Activated CD4-positive, alpha-beta T cell treated with anti-CD3 and anti-CD28 coated beads, Interleukin-2, amount 50 U/mL, for 1 hour (primary cell): ENCODE measurements around the gene RBPMS2.

ENCODE experiments used
- DNase-seq: peaks from one replicate; pipeline ENCODE4 v3.0.0-alpha.2; 2020

Gene RBPMS2

DNA sequence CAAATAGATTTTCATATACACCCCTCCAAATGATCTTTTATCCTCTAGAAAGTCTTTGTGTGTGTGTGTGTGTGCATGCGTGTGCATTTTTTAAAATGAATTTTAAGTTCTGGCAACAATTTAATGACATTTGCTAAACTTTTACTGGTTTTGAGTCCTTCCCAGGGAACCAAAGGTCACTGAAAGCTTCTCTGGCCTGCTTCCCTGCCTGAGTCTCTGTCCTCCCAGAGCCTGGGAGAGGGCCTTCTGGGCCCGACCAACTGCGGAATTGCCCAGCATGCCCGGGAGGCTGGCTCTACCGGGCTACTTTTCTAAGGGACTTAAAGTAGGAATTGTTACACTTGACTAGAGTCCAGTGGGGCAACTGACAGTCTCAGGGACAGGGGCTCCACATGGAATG is 7.4 kb upstream of the RBPMS2 start:
- no peak for DNase-seq

DNA sequence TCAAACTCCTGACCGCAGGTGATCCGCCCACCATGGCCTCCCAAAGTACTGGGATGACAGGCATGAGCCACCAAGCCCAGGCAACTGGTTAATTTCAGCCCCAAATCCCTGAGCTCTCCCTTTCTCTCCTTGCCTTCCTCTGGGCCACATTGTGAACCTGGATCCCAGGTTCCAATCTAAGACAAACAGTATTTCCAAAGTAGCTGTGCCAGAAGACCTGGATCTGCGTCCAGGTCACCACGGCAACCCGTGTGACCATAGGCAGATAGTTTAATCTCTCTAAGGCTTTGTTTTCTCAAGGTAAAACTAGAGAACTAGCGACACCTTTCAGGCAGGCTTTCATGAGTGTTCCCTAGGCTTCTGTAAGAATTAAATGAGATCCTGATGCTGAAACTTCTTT is 5.9 kb upstream of the RBPMS2 start:
- no peak for DNase-seq

DNA sequence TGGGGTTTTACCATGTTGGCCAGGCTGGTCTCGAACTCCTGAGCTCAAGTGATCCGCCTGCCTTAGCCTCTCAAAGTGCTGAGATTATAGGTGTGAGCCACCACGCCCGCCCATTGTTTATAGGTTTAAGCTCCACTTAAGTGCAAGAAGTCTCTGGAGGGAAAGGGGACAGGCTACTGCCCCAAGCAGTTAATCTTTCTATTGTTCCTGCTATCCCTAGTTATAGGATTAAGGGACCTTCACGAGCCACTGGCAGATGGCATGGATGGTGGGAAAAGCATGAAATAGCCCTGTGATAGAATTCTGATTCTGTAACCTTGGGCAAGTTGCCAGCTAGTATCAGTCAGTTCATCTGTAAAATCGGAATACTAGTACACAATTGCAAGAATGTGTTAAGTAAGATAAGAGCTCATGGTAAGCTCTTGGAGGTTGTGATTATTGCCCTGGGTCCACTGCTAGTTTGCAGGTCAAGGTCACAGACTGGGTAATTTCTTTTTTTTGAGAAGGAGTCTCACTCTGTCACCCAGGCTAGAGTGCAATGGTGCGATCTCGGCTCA is 5.3 kb upstream of the RBPMS2 start:
- DNase-seq: no peak

DNA sequence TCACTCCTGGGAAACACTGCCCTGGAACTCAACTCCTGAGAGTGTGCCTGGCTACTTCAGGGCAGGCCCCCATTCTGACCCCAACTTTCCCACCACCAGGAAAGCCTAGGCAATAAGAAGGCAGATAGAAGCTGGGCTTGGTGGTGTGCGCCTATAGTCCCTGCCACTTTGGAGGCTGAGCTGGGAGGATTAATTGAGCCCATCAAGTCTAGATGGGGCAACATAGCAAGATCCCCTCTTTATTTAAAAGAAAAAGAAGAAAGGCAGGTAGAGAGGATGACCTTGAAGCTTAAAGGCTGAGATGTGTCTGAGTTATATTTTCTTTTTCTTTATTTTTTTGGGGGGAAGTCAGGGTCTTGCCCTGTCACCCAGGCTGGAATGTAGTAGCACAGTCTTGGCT is 4.2 kb upstream of the RBPMS2 start:
- DNase-seq: no peak

DNA sequence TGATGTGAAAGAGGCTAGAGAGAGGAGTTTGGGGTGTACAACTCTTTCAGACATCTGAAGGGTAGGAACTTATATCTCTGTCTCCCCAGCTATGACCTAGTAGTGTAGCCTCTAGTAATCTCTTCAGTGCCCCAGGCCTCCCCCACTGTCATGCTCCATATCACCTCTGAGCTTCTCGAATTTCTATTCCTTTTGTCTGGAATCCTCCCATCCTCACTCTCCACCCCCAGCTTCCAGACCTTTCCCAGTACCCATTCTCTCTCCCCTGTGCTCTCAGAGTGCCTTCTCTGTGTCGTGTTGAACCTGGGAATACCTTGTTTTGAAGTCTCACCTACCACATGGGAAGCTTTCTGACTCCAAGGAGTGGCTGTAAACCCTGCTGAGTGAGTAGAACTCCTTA is 3.6 kb upstream of the RBPMS2 start:
- DNase-seq: no peak

DNA sequence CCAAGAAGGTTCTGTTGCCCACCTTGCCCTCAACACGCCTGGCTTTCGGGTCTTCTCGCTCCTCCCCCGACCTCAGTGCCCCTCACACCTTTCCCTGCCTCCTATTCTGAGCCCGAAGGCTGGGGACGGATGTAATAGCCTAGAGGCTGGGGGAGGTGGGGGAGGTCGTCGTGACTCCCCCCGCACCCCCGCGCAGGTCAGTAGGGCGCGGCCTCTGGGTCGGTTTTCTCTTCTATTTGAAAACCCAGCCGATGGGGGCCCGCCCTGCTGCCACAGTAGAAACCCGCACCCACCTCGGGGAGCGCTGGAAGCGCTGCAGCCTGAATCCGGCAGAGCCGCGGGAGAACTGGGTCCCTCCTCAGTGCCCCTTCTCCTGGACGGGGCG is 1.0 kb upstream of the RBPMS2 start:
- DNase-seq: no peak

DNA sequence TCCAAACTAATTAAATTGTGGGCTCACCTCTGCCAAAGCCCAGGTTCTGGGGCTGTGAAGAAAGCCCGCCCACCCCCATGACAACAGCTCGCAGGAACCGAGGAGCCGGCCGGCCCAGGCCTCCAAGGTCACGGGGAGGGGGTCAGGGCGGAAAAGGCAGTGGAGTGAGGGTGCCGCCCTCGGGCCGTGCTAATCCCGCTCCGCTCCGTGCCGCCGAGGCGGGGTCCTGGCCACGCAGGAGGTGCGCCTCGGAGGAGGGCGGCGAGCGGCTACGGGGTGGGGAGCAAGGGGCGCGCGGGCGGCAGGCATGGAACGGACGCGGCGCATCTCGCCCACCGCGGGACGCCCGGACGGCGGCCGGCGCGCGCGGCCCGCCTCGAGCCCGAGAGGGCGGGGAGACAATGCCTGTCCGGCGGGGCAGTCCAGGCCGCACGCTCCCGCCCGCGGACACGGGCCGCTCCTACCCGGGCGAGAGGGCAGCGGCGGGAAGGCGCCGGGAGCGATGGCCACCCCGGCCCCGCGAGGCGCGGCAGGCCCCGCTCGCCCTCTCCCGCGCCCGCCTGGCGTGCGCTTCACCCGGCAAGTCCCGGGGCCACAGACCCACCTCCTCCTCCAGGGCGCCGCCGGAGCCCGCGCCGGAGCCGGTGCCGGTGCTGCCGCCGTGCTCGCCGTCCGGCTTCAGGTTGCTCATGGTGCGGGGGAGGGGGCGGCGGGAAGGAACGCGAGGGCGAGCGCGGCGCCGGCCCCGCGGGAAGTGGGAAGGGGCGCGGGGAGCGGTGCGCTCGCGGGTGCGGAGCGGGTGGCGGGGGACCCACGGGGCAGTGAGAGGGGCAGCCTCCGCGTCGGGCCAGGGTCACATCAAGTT is 528 bp downstream of the RBPMS2 start:
- DNase-seq: no peak

DNA sequence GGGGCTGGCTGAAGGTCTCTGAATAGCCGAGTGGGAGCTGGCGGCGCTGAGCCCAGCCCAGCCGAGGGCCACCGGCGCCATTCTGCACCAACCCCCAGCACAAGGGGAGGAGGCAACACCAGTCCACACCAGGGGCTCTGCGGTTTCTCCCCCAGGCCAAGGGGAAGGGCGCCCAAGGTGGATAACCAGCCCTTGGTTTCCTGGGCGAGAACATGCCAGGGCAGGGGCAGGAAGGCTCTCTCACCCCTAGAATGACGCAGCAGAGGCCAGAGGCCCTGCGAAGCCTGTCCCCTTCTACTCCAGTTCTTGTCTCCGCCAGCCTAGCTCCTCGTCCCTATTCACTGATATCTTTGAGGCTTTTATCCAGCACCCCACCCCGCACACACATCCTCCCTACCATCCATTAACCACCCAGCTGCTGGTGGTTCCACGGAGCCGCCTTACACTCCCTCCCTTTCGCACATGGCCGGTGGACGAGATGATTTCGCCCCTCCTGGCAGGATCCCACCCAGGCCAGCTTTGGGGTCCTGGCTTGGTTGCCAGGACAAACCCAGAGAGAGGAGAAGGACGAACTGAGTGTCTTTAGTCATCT is 1.3 kb downstream of the RBPMS2 start:
- no peak for DNase-seq

DNA sequence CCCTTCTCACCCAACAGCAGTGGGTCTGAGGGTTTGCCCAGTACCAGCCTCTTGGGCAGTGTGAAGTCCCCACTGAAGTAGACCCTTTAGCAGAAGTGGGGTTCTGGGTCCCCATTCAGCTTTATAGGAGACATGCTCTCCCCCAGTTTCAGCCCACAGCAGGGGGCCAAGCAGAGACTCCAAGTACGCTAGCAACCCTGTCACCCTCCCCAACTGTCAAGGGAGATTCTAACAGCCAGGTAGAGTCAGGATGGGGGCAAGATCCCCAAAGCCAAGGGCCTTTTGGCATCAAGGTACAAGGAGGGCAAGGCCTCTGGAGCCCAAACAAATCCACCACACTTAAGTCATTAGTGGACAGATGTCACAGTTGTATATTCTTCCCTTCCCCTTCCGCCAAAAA is 1.8 kb downstream of the RBPMS2 start:
- no peak for DNase-seq

DNA sequence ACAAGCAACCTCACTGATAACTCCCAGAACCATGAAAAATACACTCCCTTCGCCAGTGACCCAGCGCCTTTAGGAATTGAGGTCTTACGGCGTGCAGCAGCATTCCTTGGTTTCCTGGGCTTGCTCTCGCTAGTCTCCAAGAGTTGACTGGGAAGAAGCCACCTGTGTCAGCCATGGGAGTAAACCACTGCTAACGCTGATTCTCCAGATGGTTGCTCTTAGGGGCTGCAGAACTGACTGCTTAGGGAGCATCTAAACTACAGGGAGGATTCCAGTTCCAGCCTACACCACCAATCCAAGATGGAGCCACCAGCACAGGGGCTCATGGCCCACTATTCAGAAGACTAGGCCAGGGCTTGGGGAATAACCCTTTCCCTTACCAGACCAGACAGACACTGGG is 2.4 kb downstream of the RBPMS2 start:
- DNase-seq: no peak

DNA sequence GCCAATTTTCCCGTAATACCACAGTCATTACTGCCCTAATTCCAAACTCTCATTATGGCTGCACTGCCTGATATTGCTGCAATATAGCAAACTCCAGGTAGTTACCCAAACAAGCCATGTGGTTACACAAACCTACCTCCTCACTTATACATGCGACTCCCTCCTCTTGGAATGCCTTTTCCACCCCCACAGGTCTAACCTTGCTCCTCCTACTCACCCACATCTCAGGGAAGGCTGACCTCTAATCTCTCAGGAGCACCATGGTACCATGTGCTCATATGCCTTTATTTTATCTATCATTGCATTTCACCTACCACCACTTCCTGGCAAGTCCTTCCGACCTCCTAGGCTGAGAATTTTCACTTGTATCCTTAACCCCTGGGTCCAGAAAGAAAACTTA is 2.9 kb downstream of the RBPMS2 start:
- DNase-seq: no peak

DNA sequence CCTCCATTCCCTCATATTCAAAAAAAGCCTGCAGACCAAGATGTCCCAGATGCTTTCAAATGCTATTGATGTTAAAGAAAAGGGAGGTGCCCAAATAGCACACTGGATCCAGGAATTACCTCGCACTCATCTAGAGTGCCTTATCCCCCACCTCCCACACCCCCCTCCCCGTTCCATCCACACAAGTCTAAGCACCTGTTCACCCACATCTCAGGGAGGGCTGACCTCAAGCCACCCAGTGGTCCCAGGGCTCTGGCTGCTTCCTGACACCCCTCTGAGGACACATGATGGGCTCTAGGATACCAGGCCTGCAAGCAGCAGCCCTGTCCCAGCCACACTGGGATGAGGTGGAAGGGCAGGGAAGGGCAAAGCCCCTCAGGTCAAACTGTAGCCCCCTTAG is 4.8 kb downstream of the RBPMS2 start:
- DNase-seq: no peak

DNA sequence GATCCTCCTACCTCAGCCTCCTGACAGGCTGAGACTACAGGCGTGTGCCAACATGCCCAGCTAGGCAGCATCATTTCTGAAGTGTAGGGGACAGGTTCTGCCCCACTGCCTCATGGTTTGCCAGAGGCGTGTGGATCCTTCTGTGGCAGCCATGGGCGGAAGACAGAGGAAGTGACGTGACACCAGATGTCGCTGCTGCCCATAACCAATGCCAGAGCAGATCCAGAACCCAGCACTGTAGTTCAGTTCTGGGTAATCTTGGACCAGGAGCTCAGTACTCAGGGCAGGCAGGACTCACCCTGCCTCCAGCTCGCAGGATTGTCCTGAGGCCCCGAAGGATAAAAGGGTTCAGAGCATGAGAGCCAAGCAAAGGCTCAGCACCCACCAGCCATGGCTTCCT is 8.2 kb downstream of the RBPMS2 start:
- no peak for DNase-seq

DNA sequence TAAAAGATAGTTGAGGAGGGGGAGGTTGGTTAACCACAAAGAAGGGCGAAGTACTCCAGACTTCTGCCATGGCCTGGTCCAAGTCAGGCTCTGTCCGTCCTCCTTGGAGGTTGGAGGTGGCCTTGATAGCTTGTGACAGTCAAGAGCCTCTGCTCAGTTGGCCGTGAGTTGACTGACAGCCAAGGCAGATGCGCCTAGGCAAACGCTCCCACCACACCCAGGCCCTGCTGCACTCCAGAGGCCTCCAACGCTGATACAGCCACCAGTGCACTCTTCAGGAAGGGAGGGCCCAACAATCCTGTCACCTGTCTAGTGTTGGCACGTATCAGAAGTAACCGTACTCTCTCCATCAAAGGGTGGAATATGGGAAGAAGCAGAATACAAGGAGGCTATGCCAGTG is 9.3 kb downstream of the RBPMS2 start:
- DNase-seq: no peak

DNA sequence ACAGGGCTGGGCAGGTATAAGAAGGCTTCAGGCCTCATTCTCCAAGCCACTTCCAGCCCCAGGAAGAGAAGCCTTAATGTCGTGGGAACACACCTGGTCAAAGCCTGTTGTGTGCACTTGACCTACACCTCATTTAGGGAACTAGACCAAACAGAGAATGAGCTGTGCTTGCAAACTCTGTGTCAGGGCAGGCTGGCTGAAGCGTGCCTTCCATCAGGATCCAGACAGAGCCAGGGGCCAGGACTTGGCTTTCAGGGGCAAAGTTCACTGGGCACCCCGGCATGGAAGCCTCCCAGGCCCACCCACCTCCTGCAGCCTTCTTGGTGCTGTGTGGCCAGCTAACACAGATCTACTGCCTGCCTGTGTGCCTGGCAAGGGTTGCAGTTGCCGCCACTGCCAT is 11.5 kb downstream of the RBPMS2 start:
- no peak for DNase-seq

DNA sequence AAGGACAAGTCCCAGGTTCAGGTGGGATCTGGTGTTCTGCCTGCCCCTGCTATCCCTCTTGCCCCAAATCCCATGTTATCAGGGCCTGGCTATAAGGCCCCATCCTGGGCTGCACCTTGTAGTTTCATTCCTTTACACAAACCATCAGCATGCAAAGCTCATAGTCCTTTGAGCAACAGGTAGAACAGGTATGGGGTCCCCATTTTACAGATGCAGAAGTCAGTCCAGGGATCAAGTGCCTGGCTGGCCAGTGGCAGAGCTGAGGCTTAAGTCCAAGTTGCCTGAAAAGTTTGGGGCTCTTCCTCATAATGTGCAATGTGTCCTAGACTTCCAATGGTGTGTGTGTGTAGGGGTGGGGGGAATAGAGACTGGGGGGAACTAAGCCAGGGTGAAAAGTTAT is 11.9 kb downstream of the RBPMS2 start:
- DNase-seq: no peak

DNA sequence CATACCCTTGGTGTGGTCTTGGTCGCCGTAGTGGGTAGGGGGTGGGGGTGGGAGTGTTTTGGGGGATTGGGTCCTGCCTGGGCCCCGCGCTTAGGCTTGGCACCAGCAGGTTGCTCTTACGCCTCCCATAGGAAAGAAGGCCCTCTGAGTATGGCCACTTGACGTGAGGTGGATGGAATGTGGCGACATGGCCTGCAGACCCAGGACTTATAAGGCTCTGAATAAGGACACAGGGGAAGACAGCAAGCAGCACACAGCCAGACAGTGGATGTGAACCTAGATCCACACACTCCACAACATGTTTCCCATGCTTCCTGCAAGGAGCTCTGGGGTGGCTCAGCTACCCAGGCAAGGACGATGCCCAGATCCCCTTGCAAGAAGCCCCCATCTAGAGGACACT is 12.4 kb downstream of the RBPMS2 start:
- no peak for DNase-seq

DNA sequence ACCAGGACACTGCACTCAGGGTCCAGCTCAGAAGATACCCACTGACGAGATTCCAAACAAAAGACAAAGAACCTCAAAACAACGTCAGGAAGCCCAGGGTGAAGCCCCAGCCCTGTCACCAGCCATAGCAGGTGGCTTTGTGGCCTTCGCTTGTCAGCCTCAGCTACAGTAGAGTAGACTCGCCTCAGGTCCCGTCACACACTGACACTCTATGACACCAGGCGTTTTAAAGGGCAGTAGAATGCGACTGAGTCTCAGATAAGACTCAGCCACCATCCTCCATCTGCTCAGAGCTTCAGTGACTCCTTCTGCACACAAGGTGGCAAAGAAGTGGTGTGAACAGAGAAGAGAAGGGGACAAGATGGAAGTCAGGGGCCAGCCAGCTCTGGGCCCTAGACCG is 12.8 kb downstream of the RBPMS2 start:
- DNase-seq: no peak

DNA sequence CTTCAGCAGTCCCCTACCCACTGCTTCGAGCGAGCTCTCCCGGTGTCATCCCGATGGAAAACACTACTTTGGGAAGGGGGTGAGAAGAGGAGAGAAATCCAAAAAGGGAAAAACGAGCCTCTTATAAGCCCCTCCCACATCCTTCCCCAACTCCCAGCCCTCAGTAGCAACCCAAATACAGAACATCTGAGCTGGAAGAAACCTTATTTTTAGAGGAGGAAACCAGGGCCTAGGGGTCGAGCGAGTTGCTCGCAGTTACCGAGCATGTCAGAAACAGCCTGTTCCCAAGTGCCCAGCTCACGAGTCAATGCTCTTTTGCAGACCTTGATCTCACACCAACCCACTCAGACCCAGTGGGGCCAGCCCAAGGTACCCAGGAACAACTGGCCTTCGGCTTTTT is 14.2 kb downstream of the RBPMS2 start:
- no peak for DNase-seq

DNA sequence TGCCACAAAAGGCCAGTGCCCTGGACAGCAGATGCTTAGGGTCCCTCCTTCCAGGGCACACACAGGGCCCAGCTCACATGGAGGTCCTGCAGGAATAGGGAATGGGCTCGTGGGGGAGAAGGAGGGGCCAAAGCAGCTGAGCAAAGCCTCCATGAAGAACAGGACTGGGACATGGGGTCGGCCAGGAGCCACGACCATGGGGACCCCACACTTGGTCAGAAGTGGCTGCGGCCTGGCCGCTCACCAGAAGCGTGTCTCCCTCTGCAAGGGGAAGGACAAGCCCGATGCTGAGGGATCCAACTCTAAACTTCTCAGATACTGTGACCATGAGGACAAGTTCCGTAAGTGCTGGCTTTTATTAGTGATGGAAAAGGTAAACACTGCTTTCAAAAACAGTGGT is 15.3 kb downstream of the RBPMS2 start:
- no peak for DNase-seq

DNA sequence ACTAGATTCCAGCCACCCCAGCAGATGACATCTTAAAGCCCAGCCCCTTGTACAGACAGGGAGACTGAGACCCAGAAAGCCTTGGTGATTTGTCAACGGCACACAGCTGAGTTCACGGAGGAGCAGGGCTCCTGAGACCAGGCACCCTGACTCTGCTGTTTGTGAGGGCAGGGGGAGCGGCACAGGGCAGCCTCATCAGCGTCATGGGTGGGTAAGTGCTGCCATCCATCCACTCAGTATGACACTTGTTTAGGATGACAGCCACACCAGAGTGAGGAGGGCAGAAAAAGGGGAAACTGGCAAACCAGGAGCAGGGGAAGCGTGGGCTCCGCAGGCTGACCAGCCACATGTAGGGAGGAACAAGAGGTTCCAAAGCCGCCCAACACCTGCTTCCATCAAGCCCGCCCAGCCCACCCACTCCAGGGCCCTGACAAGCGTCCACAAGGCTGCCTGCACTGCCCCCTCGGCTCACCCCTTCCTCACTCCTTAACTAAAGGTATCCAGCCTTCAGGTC is 19.9 kb downstream of the RBPMS2 start:
- DNase-seq: no peak

DNA sequence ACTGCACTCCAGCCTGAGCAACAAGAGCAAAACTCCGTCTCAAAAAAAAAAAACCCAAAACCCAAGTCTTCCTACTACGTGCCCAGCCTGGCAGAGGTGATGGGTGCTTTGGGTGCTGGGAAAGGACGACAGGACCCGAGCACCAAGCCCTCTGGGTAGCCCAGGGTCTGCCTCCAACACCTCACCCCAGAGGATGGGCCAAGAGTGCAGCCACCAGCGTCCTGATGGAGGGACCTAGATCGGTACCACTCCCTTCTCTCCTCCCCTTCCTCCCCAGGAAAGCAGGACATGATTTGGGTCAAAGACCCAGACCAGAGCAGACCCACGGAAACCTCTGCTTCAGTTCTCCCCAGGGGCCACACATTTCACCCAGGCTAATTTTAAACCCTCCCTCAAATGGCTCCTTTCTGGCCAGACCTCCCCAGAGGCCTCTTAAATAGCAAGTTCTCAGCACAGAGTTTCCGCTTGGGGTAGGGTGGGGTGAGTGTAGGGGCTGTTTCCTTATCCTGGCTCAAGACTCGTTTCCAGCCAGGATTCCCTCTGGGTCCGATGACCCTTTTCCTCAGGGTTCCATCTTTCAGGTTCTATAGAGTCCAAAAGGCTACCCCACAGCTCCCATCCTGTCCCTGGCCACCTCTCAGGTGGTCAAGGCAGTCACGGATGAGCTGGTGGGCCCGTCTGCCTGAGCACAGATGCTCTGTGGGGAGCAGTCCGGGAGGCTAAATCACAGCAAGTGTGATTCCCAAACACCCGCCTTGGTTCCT is 20.5 kb downstream of the RBPMS2 start:
- no peak for DNase-seq

DNA sequence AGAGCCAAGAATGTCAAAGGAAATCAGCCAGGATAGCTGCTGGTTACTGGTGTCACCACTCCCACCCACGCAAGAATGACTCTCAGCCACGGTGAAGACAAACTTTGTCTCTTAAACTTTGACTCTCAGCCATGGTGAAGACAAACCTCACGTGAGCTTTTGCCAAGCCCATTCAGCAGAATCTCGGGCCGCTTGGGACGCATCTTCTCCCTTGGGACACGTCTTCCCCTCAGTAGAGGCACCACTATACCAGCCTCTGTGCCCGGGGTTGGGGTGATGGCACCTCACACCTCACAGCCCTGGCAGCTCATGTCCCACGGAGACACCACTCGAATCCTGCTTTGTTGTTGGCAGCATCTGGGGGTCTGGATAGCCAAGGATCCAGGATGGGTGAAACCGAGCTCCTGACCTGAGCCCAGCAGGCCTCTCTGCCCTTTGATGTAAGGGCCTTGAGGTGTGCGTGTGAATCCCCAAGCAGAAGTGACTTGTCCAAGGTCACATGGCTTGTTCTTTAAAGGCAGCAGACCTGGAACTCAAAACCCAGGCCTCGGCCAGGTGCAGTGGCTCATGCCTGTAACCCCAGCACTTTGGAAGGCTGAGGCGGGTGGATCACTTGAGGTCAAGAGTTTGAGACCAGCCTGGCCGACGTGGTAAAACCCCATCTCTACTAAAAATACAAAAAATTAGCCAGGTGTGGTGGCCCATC is 21.8 kb downstream of the RBPMS2 start:
- DNase-seq: no peak
